Left ventricle myocardium superior (tissue), 1 donor: ENCODE data around the gene ATG2A. TPM values are rescaled to one million over a fixed set of nuclear protein-coding genes. Genes with fewer than 3 reads are reported as not detected.

ENCODE experiments used
- ATAC-seq: fragments of 200-7000 bp; cut with Tn5 transposase; one replicate; pipeline ENCODE4 v1.9.1; 2020; ENCODE audit warnings: mild to moderate bottlenecking, moderate library complexity
- DNase-seq: peaks from one replicate; pipeline ENCODE4 v3.0.0-alpha.2; 2020
- intact Hi-C: fragments of 100-400 bp; cut with micrococcal nuclease; formaldehyde crosslinking; loops from one replicate; pipeline ENCODE4 v1.11.0; 2022
- total RNA-seq: library from RNA; stranded (reverse); fragmentation: NEBNext Ultra II Directional; extraction: Animal tissue kit (Norgen Biotek cat#: 25700); gene quantifications from one replicate; pipeline ENCODE4 v1.2.1, GENCODE V29; 2021
- donor health status: DM: no; HTN: yes; CAD: no; lungs with severe emphysema.

Gene ATG2A
- total RNA-seq, 1 donor from 2014 or later: 13.0 TPM

- DNase-seq: no peak
- no peak for ATAC-seq
- intact Hi-C loops: no loop called here
Measured at GRCh38 chr11:64890522-64890939, 26.5 kb downstream of the ATG2A start.

DNA sequence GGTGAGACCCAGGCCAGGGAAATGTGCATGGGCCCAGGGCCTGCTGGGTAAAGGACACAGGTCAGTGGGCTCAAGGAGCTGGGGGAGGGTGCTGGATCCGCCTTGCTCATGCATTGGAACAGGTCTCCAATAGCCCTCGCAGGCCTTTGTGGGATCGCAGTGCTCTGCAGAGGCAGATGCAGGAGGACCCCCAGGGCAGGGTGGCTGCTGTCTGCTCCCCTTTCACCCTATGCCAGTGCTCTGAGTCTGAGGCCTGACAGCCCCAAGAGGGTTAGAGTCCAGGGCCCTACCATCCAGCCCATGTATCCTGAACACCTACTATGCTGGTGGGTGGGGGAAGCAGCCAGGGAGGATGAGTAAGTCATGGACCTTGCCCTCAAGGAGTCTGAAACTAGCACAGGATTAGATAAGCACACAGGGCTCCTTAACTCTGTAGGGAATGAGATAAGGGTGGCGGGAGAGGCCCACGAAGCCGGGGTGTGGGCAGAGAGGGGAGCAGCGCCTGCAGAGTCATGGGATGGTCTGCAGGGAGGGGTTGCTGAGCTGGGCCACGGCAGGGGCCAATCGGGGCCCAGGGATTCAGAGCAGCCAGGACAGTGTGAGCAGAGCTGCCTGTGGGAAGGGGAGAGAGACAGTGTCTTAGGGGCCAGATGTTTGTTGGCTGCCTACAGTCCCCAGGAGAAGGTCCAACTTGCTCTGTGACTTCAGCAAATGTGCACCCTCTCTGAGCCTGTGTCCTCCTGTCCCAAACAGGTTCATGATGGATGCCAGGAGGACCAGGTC is 28.1 kb downstream of the ATG2A start:
- no peak for DNase-seq
- intact Hi-C loops: no loop called here

GRCh38 chr11:64888406-64888728 is 28.6 kb downstream of the ATG2A start:
- DNase-seq (no peak), ATAC-seq (no peak)
- intact Hi-C loops: no loop called here

More for the DNA sequence above, 28.1 kb downstream of the ATG2A start:
- no peak for ATAC-seq

DNA sequence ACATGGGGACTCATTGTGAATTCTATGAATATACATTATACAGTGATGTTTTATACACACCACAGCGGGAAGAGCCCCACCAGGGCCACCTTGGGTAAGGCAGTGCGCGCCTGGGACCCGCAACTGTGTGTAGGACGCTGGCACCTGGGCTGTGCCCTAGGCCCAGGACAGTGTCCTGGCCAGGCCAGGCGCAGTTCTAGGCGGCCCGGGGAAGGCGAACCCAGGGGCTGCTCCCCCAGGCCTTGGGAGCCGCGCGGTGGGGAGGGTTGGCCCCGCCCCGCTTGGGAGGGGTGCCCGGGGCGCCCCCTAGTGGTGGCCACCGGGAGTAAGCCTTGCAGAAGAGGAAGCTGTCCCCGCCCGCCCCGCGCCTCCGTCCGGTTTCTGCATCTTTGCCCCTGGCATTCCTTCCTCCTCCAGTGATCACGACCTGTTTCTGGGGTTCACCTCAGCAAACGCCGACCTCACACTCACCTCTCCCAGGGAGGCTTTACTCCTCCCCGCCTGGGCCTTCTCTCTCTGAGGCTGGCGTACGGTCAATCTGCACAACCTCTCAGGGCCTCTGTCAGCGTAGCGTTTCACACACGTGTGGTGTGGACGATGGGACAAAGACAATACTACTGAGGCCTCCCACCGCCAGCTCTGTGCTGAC is 29.1 kb downstream of the ATG2A start:
- DNase-seq (peak; percentile 91), ATAC-seq (peak; percentile 93)
- intact Hi-C loops: no loop called here

- intact Hi-C loops: no loop called here
- ATAC-seq: no peak
- DNase-seq: no peak
Measured at GRCh38 chr11:64887234-64887756, 29.7 kb downstream of the ATG2A start.

- intact Hi-C loops: no loop called here
- DNase-seq: no peak
- no peak for ATAC-seq
Measured at GRCh38 chr11:64885367-64886286, 31.4 kb downstream of the ATG2A start.

DNA sequence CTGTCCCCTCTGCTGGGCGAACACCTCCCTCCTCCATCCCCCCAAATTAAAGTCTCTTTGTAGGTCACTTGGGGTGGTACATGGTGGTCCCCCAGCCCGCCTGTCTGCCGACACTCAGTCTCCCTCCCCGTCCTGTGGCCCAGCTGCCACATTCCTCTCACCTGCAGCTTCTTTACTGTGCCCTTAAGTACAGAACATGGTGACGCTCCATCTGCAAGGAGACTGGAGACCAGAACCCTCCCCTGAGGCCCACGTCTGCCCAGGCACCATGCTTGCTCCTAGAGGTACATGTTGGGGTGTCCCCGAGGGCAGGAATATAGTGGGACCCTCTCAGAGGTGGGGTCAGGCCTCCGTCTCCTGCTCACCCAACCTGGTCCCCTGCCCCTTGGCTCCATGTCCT is 33.0 kb downstream of the ATG2A start:
- intact Hi-C loops: no loop called here
- ATAC-seq (no peak), DNase-seq (no peak)

DNA sequence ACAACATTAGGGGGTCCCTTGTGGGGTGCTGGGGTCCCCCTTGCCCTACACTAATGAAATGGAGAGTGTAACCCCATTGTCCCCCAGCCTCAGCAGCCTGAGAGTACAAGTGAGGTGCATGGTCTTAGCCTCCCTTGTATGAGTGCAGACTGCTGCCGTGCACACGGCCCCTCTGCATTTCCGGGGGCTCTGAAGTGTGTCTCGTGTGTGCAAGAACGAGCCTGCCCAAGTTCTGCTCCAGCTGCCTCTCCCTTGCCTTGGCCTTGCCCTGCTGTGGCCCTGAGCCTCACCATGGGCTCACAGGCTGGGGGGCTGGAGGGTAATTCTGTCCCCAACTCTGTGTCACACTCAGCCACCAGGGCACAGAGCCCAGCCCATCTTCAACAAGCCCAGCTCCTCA is 33.4 kb downstream of the ATG2A start:
- ATAC-seq: no peak
- DNase-seq: no peak
- intact Hi-C loops: no loop called here

DNA sequence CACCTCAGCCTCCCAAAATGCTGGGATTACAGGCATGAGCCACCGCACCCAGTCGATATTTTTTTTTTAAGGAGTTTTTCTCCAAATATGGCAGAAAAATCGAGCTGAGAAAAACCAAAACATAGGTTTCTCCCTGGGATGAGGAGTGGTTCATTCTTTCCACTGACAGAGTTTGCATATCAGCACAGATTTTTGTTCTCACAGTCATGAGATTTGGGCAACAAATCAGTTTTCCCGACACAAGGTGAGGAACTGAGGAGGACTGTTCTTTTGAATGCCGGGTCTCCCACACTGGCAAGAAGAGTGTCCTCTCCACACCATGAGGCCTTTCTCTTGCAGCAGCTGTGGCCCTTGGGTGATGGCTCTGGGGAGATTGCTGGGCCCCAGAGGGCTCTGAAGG is 34.8 kb downstream of the ATG2A start:
- ATAC-seq (no peak), DNase-seq (no peak)
- intact Hi-C loops: no loop called here

GRCh38 chr11:64881476-64881875 is 35.5 kb downstream of the ATG2A start:
- DNase-seq: no peak
- no peak for ATAC-seq
- intact Hi-C loops: no loop called here

- intact Hi-C loops: no loop called here
- DNase-seq (peak; percentile 59), ATAC-seq (no peak)
Measured at GRCh38 chr11:64880240-64881001, 36.6 kb downstream of the ATG2A start.

DNA sequence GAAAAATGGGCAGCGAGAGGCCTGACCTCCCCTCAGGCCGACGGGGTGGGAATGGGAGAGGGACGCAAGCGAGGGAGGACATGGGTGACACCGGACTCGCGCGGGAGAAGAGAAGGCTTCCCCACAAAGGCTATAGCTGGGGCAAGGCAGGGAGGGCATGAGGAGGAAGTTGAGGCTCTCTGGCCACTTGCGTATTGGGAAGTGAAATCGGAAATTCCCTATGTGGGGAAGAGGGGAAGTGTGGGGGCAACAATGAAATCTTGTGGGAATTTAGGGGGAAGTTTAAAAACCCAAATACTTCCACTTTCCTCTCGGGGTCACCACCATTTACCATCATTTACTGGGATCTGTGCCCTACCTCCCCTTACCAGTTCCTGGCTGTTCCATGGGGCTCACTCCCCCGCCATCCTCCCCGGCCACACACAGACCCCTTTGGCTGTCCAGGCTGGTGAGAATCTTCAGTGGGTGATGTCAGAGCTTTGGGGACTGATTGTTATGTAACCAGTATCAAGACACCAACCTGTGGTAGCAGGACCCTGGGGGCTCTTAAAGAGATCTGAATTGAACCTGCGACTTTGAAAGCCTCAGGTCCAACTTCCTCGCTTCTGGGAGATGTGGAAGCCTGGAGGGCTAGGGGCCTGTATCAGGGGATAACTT is 37.6 kb downstream of the ATG2A start:
- ATAC-seq: peak; percentile 5
- intact Hi-C loops: no loop called here
- DNase-seq: no peak

- DNase-seq (peak; percentile 99), ATAC-seq (peak; percentile 91)
- intact Hi-C loops: no loop called here
Measured at GRCh38 chr11:64878494-64879243, 38.3 kb downstream of the ATG2A start, which contains the start of gene EHD1. Gene EHD1 (minus strand): TSS chr11:64878621. CDS start chr11:64878464, 157 bp downstream.

- intact Hi-C loops: no loop called here
Measured at GRCh38 chr11:64878223-64878493, 38.9 kb downstream of the ATG2A start.

DNA sequence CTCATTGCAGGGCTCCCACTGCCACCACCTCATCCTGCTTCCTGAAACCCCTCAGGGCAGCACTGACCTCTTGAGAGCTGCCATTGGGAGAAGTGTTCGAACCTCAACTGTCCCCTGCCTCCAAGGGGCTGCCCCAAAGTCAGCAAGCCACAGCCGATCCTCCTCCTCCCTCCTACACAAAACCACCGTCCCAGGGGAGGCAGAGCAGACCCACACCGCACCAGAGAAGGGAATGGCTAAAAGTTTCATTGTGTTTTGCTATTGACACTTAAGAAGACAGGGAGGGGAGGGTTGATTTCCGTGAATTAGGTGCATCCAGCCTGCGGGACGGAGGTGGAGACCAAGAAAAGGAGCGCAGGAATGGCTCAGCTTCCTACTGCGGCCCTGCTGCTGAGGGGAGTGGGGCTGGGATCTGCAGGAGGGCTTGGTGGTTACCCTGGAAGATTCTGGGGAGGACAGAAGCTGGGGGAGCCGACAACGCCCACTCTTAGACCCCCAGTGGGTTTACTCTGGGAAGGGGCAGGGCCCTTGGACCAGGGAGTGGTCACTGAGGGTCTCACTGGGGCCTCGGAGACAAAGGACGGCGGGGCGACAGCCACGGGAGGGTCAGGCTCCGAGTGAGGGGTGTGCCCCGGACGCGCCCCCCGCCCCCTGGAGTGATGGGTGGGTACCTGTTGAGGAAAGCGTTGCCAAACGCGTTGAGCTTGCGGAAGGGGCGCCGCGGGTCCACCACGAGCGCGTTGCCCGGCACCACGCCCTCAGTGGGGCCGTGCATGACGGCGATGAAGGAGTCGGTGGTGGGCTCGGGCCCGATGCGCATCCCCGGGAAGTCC is 39.4 kb downstream of the ATG2A start:
- intact Hi-C loops: no loop called here
- DNase-seq (no peak), ATAC-seq (peak; percentile 8)

More at GRCh38 chr11:64878223-64878493, 38.9 kb downstream of the ATG2A start:
- ATAC-seq (peak; percentile 35), DNase-seq (no peak)

DNA sequence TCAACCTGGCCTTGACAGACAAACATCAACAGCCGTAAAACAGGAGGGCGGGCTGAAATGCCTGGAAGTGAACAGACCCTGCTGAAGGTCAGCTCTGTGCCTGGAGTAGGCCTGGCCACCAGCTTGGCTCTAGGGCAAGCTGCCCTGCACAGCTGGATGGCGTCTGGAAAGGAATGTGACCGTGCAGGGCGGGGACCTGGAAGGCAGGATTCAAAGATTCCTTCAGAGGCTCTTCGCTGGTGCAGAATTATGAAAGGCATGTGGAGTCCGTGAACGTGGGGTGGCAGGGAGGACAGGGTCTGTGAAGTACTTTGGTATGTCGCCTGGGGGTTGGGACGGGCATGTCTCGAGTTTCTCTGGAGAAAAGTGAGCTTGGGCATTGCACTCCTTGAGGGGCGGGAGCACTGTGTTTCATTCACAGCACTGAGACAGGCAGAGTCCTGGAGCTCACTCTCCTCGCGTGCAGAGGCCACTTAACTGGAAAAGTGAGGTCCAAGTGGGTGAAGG is 40.1 kb downstream of the ATG2A start:
- peak; percentile 59 for DNase-seq
- no peak for ATAC-seq
- intact Hi-C loops: no loop called here

GRCh38 chr11:64876229-64876750 is 40.7 kb downstream of the ATG2A start:
- ATAC-seq: no peak
- intact Hi-C loops: no loop called here
- DNase-seq: no peak
